ENCODE measurements around the gene TRIO. TPM values are rescaled to one million over a fixed set of nuclear protein-coding genes. Genes with fewer than 3 reads are reported as not detected.
A peak's percentile ranks its signal among the peaks of the same experiment; 100 is the strongest.

Gene TRIO
- polyA plus RNA-seq, 1 donor (not counting 4 experiments of a cell fraction or from before 2014, with no cell fraction given) = 57.2 TPM

- Histone ChIP-seq H3K4me3 (ENCODE audit: control insufficient read depth in 2 of 3, extremely low read depth in 1 of 3, insufficient read depth in 2 of 3, low read depth in 1 of 3, low read length in 3 of 3) (no peak overlapping the region), H3K9me1 (ENCODE audit: control insufficient read depth, extremely low read depth, insufficient read depth, low read length) (no peaks in the 10 kb centered on the region), H4K20me1 (ENCODE audit: control insufficient read depth, extremely low read depth, insufficient read depth, low read length) (no peaks in the 10 kb centered on the region), H3K9ac (ENCODE audit: control insufficient read depth, extremely low read depth, insufficient read depth, low read length) (no peak overlapping the region), H3K79me2 (ENCODE audit: control insufficient read depth, insufficient read depth, low read length) (peaks cover 13% of the 10 kb centered on the region), H3K36me3 (ENCODE audit: control insufficient read depth in 2 of 2, extremely low read depth in 1 of 2, insufficient read depth in 2 of 2, low read length in 2 of 2) (peaks cover 34% of the 10 kb centered on the region in 2 experiments), H3K27me3 (ENCODE audit: control insufficient read depth, extremely low read depth, insufficient read depth, low read length) (no peaks in the 10 kb centered on the region), H3K27ac (ENCODE audit: control insufficient read depth, insufficient read depth, low read length) (peak overlapping the region; percentile 48), H2AFZ (ENCODE audit: control insufficient read depth, low read length) (no peak overlapping the region), H3K9me3 (ENCODE audit: control insufficient read depth, low read depth, low read length) (no peaks in the 10 kb centered on the region), H3K4me2 (ENCODE audit: control insufficient read depth, extremely low read depth, insufficient read depth, low read depth, low read length) (no peak overlapping the region), H3K4me1 (ENCODE audit: control insufficient read depth, extremely low read depth, insufficient read depth, low read length) (peaks cover 16% of the 10 kb centered on the region)
- no peak for FAIRE-seq
- no peak for TF ChIP-seq EZH2 (IDR thresholded peaks at IDR 0.05; ENCODE audit: low read length)
- TF ChIP-seq, protein P1, sequence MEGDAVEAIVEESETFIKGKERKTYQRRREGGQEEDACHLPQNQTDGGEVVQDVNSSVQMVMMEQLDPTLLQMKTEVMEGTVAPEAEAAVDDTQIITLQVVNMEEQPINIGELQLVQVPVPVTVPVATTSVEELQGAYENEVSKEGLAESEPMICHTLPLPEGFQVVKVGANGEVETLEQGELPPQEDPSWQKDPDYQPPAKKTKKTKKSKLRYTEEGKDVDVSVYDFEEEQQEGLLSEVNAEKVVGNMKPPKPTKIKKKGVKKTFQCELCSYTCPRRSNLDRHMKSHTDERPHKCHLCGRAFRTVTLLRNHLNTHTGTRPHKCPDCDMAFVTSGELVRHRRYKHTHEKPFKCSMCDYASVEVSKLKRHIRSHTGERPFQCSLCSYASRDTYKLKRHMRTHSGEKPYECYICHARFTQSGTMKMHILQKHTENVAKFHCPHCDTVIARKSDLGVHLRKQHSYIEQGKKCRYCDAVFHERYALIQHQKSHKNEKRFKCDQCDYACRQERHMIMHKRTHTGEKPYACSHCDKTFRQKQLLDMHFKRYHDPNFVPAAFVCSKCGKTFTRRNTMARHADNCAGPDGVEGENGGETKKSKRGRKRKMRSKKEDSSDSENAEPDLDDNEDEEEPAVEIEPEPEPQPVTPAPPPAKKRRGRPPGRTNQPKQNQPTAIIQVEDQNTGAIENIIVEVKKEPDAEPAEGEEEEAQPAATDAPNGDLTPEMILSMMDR (optimal IDR thresholded peaks at IDR 0.05 in 1 of 3, IDR thresholded peaks at IDR 0.05 in 1 of 3, conservative IDR thresholded peaks at IDR 0.05 in 1 of 3; ENCODE audit: extremely low read depth in 1 of 3, insufficient read depth in 2 of 3, low read length in 3 of 3) = no peak
- dilution Hi-C loops (cut with MboI; ENCODE audit: extremely low pct_ligation_motif_present, low sequenced_read_pairs) = no loop called here
- DNase-seq (ENCODE audit: low read depth, low spot score) = no peak
Observed at GRCh38 chr5:14407051-14407450, 263.9 kb downstream of the TRIO start.

DNA sequence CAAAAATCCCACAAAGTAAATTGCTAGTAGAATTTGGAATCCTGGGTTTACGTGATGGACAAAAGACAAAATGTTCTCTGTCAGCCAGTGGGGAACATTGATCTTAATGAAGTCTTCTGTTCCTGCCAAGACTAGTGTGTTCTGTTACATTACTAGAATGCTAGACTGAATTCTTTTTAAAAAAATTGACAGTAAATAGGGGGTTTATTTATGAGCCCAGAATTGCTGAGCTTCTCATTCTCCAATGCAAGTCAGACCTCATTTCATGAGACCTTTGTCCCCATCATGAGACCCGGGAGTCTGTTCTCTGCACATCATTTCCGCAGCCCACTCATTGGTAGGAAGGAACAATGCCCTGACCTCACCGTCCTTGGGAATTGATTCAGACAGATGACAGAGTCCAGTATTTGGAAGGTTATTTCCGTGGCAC lies 264.6 kb downstream of the TRIO start:
- Histone ChIP-seq H3K9me1 (ENCODE audit: control insufficient read depth, extremely low read depth, insufficient read depth, low read length) (no peaks in the 10 kb centered on the region), H3K9me3 (ENCODE audit: control insufficient read depth, low read depth, low read length) (no peaks in the 10 kb centered on the region), H2AFZ (ENCODE audit: control insufficient read depth, low read length) (no peak overlapping the region), H3K4me1 (ENCODE audit: control insufficient read depth, extremely low read depth, insufficient read depth, low read length) (peaks cover 16% of the 10 kb centered on the region), H3K9ac (ENCODE audit: control insufficient read depth, extremely low read depth, insufficient read depth, low read length) (no peak overlapping the region), H4K20me1 (ENCODE audit: control insufficient read depth, extremely low read depth, insufficient read depth, low read length) (no peaks in the 10 kb centered on the region), H3K27ac (ENCODE audit: control insufficient read depth, insufficient read depth, low read length) (no peak overlapping the region), H3K27me3 (ENCODE audit: control insufficient read depth, extremely low read depth, insufficient read depth, low read length) (no peaks in the 10 kb centered on the region), H3K36me3 (ENCODE audit: control insufficient read depth in 2 of 2, extremely low read depth in 1 of 2, insufficient read depth in 2 of 2, low read length in 2 of 2) (peaks cover 34 to 40% of the 10 kb centered on the region in 2 experiments), H3K4me3 (ENCODE audit: control insufficient read depth in 2 of 3, extremely low read depth in 1 of 3, insufficient read depth in 2 of 3, low read depth in 1 of 3, low read length in 3 of 3) (no peak overlapping the region), H3K79me2 (ENCODE audit: control insufficient read depth, insufficient read depth, low read length) (peaks cover 6% of the 10 kb centered on the region), H3K4me2 (ENCODE audit: control insufficient read depth, extremely low read depth, insufficient read depth, low read depth, low read length) (no peak overlapping the region)
- FAIRE-seq (no peak), DNase-seq (ENCODE audit: low read depth, low spot score) (no peak)
- dilution Hi-C loops (cut with MboI; ENCODE audit: extremely low pct_ligation_motif_present, low sequenced_read_pairs) = no loop called here
- TF ChIP-seq EZH2 (IDR thresholded peaks at IDR 0.05; ENCODE audit: low read length) = no peak
- TF ChIP-seq, protein P1 (optimal IDR thresholded peaks at IDR 0.05 in 1 of 3, IDR thresholded peaks at IDR 0.05 in 1 of 3, conservative IDR thresholded peaks at IDR 0.05 in 1 of 3; ENCODE audit: extremely low read depth in 1 of 3, insufficient read depth in 2 of 3, low read length in 3 of 3) = no peak

Data from keratinocyte (primary cell).